ENCODE measurements around the gene KRT39.

Gene KRT39

GRCh38 chr17:40996829-40997228 is 30.1 kb upstream of the KRT39 start:
- no peak overlapping the region for H3K27ac ChIP-seq
- no peak for TF ChIP-seq CTCF (IDR thresholded peaks at IDR 0.05)

- no peak for TF ChIP-seq CTCF (IDR thresholded peaks at IDR 0.05)
- TF ChIP-seq ZFX (IDR thresholded peaks at IDR 0.05; ENCODE audit: borderline replicate concordance) = no peak
- H3K27ac ChIP-seq = no peak overlapping the region
Measured at GRCh38 chr17:40995116-40995515, 28.4 kb upstream of the KRT39 start.

- no peak within 1 kb of the TSS for H3K27ac ChIP-seq
- no peak for TF ChIP-seq CTCF (IDR thresholded peaks at IDR 0.05)
- TF ChIP-seq ZFX (IDR thresholded peaks at IDR 0.05; ENCODE audit: borderline replicate concordance) = no peak
Measured at GRCh38 chr17:40993839-40994238, 27.1 kb upstream of the KRT39 start, which contains the start of gene KRTAP3-3. TSS of gene KRTAP3-3 (minus strand) at chr17:40994164. CDS start at chr17:40994097, 67 bp downstream.

GRCh38 chr17:40993084-40993483 is 26.3 kb upstream of the KRT39 start:
- no peak overlapping the region for H3K27ac ChIP-seq
- TF ChIP-seq ZFX (IDR thresholded peaks at IDR 0.05; ENCODE audit: borderline replicate concordance) (no peak), CTCF (IDR thresholded peaks at IDR 0.05) (no peak)

- H3K27ac ChIP-seq = no peak overlapping the region
- TF ChIP-seq ZFX (IDR thresholded peaks at IDR 0.05; ENCODE audit: borderline replicate concordance) = no peak
- TF ChIP-seq CTCF (IDR thresholded peaks at IDR 0.05) = no peak
Measured at GRCh38 chr17:40992666-40993065, 25.9 kb upstream of the KRT39 start.

GRCh38 chr17:40986920-40987319 is 20.2 kb upstream of the KRT39 start:
- H3K27ac ChIP-seq = no peak overlapping the region
- TF ChIP-seq CTCF (IDR thresholded peaks at IDR 0.05) (no peak), ZFX (IDR thresholded peaks at IDR 0.05; ENCODE audit: borderline replicate concordance) (no peak)

GRCh38 chr17:40984226-40984625 is 17.5 kb upstream of the KRT39 start, which contains the start of gene KRT40:
TSS of gene KRT40 (minus strand) at chr17:40984326. CDS start at chr17:40984273, 53 bp downstream.
- TF ChIP-seq CTCF (IDR thresholded peaks at IDR 0.05) (no peak), ZFX (IDR thresholded peaks at IDR 0.05; ENCODE audit: borderline replicate concordance) (no peak)
- H3K27ac ChIP-seq = no peak within 1 kb of the TSS

Data from 22Rv1 (cell line).